GM12872 (cell line): Measurements from ENCODE around the gene SYMPK.

Source experiments
- TF ChIP-seq, protein P1 (sequence below): IDR thresholded peaks from 3 replicates; pipeline ENCODE4 v1.5.1; 2011; ENCODE audit warnings: low read depth, mild to moderate bottlenecking, low read length, moderate library complexity; ENCODE audit not compliant: insufficient read depth

The SYMPK gene

DNA sequence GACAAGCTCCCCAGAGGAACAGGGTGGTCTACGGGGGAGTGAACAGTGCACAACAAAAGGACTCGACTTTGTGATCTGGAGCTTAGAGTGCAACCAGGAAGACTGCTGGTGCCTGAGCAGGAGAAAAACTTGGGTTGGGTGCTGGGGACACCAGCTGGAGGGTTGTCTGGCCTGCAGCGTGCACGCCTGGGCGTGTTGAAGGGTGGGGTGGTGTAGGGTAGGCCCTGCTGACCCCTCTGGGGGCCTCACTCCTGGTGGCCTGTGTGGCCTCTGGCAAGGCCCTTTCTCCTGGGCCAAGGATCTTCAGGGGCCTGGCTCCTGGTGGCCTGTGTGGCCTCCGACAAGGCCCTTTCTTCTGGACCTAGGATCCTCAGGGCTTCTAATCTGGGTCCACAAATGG is 43.2 kb downstream of the SYMPK start:
- TF ChIP-seq, protein P1, sequence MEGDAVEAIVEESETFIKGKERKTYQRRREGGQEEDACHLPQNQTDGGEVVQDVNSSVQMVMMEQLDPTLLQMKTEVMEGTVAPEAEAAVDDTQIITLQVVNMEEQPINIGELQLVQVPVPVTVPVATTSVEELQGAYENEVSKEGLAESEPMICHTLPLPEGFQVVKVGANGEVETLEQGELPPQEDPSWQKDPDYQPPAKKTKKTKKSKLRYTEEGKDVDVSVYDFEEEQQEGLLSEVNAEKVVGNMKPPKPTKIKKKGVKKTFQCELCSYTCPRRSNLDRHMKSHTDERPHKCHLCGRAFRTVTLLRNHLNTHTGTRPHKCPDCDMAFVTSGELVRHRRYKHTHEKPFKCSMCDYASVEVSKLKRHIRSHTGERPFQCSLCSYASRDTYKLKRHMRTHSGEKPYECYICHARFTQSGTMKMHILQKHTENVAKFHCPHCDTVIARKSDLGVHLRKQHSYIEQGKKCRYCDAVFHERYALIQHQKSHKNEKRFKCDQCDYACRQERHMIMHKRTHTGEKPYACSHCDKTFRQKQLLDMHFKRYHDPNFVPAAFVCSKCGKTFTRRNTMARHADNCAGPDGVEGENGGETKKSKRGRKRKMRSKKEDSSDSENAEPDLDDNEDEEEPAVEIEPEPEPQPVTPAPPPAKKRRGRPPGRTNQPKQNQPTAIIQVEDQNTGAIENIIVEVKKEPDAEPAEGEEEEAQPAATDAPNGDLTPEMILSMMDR, result no peak

- TF ChIP-seq, protein P1, result no peak
Observed at GRCh38 chr19:45817725-45818301, 45.1 kb downstream of the SYMPK start.

DNA sequence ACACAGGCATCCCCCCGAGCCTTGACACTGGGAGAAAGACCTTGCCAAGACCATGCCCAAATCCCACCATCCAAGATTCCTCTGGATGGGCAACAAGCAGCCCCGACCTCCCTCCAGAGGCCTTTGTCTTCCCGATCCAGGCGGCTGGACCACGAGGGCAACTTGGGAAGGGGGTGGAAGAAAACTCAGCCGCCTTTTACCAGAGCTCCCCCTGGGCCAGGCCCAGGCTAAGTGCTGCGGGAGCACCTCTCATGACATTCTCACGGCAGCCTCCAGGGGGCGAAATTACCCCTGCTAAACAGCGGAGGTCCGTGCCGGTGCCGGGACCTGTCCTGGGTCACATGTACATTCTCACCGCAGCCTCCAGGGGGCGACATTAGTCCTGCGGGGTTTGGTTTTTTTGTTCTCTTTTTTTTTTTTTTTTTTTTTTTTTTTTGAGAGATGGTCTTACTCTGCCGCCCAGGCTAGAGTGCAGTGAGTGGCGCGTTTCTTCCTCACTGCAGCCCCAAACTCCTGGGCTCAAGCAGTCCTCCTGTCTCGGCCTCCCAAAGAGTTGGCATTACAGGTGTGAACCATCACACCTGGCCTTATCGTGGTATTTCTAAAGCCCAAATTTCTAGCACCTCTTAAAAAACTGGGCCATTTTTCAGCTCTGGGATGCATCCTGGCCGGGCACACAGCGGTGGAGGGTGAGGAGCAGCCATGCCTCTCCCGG is 45.8 kb downstream of the SYMPK start:
- TF ChIP-seq, protein P1, result peak; percentile 96

- TF ChIP-seq, protein P1, result no peak
Observed at GRCh38 chr19:45816236-45817009, 46.5 kb downstream of the SYMPK start.

GRCh38 chr19:45815481-45816216 is 47.3 kb downstream of the SYMPK start:
- TF ChIP-seq, protein P1, result no peak

DNA sequence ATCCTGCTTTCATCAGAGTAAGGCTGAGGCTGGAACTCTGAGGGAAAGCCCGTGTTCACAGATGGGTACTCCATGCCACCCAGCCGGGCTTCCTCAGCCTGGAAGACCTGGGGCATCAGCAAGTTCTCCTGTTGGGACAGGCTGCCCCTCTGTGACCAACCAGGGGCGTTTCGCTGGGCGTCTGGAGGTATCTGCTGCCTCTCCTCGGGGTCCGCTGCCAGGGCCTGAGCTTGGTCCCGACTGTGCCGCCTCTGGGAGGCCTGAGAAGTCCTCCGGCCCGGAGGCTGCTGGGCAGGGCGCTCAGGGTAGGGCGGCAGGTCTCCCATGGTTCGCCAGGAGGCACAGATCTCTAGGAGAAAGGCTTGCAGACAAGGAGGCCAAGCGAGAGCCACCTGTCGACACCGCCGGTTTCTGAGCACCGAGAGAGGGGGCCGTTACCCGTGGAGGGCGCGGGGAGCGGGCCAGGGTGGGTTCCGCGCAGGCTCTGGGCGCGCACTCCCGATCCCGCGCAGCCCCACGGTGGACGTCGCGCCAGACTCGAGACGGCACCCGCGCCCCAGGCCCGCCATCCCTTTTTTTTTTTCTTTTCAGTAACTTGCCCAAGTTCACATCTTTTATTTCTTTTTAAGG is 48.0 kb downstream of the SYMPK start, which contains the start of gene RSPH6A:
RSPH6A (minus strand) TSS at position 458 of the 630 bp plus-strand sequence; CDS start at position 326, 132 bp downstream.
- TF ChIP-seq, protein P1, result no peak
